GM18868 (cell line): ENCODE results near the gene ARHGAP22.
A peak's percentile ranks its signal among the peaks of the same experiment; 100 is the strongest.

Experiments used
- ATAC-seq: cut with Tn5 transposase; IDR thresholded peaks from one replicate; pipeline ENCODE4 v1.9.1; 2021; ENCODE audit warnings: mild to moderate bottlenecking, moderate library complexity; ENCODE audit not compliant: unreplicated experiment

ARHGAP22 gene

DNA sequence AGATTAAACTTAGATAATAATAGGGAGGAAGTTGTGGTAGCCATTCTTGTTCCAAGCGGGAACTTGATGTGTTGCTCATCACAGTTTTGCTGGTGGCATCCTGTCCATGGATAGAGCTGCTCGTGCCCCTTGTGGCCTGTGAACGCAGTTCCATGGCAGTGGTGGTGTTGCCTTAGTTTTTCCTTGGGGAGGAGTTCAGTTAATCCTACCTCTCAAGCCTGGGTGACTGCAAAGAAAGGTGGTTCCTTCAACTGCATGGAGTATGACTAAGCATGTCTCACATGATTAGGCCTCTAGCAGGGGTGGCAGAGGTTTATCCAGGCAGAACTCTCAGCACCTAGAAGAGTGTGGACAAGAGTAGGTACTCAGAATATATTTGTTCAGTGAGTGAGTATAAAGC, 198.7 kb downstream of the ARHGAP22 start:
- ATAC-seq, result peak; percentile 70

DNA sequence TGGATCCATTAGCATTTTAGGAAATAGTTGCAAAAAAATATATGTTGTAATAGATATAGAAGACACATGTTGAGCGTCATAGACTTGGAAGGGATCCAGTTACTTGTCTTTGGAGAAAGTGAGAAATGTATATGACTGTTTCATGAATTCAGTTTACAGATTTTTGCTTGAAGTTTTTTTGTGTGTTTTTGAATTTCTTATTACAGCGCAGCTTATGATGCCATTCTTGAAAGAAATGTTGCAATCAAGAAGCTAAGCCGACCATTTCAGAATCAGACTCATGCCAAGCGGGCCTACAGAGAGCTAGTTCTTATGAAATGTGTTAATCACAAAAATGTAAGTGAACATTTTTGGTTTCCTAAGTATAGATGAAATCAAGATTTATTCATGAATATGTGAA, 200.2 kb downstream of the ARHGAP22 start:
- no peak for ATAC-seq

DNA sequence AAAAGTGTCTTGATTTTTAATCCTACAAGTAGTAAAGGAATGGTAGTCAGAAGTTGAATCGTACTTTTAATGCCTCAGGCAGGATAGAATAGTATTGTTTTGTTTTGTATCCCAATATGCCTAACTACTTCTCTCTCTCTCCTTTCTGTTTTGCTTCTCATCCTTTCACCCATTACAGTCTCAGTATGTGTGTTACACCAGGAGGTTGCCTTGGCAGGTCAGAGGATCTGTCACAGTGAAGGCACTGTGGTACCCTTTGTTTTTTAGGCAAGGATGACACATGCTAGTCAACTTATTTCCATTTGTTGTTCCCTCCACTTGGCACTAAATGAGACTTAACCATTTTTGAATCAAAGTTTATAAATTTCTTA, 204.0 kb downstream of the ARHGAP22 start:
- ATAC-seq, result no peak

DNA sequence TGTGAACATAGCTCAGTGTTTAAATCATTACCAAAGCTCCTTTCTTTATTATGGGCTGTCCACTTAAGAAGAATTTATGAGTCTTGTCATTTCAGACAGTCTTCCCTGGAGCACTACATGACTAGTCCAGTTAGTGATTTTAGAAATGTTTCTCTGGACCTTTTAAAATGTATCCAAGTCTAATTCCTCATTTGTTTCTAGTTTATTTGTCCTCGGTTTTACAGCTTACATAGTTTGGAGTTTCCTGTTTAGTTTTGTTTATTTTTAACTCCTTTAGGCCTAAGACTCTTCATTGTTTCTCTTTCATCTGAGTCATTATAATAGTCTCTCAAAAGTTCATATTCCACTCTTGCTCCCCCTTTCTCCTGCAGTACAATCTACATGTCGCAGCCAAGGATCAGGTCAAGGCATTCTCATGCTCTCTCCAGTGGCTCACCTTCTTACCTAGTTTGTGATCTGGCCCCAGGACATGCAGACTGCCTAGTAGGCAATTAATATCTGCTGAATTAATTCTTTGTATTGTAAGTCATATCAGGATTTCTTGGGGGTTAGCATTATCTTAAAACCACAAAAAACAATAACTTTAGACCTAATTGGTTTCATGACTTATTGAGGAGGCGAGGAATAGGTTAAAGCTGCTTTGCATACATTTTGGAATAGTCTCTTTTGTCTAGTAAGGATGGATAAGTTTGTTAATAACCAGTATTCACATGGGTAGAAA, 204.6 kb downstream of the ARHGAP22 start:
- no peak for ATAC-seq

DNA sequence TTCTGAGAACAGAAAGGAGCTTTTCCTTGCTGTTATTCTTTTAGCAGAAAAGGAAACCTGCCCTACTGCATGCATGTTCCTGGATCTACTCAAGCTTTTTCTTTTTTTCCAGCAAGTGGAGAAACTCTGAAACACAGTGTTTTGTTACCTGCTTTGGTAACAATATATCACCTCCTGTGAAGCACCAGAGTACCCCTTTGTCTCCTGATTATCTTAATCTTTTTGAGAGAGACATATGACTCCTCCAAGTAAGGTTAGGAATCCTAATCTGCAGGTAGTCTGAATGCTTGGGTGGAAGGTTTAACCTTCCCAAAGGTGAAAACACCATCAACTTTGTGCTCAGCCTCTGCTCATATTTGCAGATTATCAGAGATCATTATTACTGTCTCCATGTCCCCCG, 205.3 kb downstream of the ARHGAP22 start:
- no peak for ATAC-seq

DNA sequence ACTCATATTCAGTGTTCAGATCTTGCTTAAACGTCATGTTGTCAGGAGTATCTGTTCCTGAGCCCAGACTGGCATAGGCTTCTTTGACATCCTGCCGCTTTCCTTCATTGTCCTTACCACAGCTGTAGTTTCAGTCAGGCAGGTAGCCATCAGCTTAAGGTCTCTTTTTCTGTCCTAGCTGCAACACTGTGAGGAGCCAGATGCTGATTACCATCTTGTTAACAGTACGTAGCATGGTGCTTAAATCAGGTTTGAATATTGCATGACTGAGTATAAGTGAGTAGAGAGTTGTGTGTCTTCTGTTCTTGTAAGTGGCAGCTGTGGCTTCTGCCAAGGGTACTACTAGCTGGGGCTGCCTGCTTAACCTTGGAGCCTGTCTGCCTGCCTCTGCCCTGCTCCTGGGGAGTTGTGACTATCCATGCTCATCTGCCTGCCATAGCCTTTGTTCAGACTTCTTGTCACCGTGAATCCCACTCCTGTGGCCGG, 205.8 kb downstream of the ARHGAP22 start:
- ATAC-seq, result no peak

DNA sequence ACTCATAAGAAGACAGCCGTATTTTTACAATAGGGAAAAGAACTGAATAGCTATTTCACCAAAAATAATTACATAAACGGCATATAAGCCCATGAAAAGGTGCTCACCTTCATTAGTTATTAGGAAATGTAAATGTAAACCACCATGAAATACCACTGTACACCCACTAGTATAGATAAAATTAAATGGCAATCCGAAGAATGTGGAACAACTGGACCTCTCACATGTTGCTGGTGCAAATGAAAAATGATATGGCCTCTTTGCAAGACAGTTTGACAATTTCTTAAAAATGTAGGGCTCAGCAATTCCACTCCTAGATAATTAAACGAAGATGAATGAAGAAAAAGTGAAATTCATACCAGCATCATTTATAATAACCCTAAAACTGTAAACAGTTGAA, 206.6 kb downstream of the ARHGAP22 start:
- no peak for ATAC-seq
